ENCODE measurements around the gene TP63. TPM values are rescaled to one million over a fixed set of nuclear protein-coding genes. Genes with fewer than 3 reads are reported as not detected.

The TP63 gene
- total RNA-seq, 2 donors from 2014 or later: 0.24 to 0.30 TPM

DNA sequence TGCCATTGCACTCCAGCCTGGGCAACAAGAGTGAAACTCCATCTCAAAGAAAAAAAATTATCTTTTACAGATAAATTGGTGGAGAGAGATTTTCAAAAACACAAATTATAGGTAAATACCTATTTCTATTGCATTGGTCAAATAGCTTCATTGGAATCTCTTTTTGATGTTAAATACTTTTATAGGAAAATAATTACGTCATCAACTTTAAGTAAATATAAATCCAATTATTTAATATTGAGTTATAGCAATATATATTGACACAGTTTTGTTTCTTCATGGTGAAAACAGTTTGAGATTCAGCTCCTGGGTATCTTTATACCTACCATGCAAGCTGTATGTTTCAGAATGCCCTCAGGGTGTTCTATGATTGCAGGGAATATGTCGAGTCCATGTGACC is 172.1 kb downstream of the TP63 start:
- Histone ChIP-seq H3K4me1 (no peaks in the 10 kb centered on the region), H3K36me3 (no peaks in the 10 kb centered on the region), H3K27ac (no peak overlapping the region), H3K9me3 (no peaks in the 10 kb centered on the region), H3K4me3 (no peak overlapping the region), H3K27me3 (no peaks in the 10 kb centered on the region)
- no peak for DNase-seq (ENCODE audit: low spot score)
- TF ChIP-seq, protein P1, sequence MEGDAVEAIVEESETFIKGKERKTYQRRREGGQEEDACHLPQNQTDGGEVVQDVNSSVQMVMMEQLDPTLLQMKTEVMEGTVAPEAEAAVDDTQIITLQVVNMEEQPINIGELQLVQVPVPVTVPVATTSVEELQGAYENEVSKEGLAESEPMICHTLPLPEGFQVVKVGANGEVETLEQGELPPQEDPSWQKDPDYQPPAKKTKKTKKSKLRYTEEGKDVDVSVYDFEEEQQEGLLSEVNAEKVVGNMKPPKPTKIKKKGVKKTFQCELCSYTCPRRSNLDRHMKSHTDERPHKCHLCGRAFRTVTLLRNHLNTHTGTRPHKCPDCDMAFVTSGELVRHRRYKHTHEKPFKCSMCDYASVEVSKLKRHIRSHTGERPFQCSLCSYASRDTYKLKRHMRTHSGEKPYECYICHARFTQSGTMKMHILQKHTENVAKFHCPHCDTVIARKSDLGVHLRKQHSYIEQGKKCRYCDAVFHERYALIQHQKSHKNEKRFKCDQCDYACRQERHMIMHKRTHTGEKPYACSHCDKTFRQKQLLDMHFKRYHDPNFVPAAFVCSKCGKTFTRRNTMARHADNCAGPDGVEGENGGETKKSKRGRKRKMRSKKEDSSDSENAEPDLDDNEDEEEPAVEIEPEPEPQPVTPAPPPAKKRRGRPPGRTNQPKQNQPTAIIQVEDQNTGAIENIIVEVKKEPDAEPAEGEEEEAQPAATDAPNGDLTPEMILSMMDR (IDR thresholded peaks at IDR 0.05): no peak

DNA sequence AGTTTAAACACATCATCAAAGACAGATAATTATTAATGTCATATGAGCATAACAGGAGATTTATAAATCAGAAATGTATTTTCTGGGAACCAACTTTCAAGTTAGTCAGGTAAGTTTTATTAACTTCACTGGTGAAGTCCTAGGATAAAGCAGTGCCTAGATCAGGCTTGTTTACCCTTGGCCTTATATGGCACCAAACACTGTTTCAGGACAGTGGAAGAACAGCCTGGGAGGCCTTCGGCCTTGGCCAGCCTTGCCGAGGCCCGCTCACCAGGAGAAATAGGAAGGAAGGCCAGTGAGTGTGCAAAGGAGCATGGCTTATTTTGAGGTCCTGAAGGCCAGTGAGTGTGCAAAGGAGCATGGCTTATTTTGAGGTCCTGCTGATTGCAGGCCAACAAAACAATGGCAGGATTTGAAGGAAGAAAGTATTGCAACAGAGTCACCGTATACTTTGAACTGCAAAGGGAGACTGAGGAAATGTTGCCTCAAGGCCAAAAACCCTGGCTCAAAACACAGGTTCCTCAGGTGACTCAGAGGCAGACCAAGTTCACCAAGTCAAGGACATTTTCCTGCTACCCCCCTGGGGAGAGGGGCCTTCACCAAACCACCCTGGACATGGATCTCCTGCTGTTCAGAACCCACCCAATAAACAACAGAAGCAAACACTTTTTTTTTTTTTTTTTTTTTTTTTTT is 174.3 kb downstream of the TP63 start:
- Histone ChIP-seq H3K9me3 (no peaks in the 10 kb centered on the region), H3K27ac (no peak overlapping the region), H3K27me3 (no peaks in the 10 kb centered on the region), H3K4me3 (no peak overlapping the region), H3K4me1 (no peaks in the 10 kb centered on the region), H3K36me3 (no peaks in the 10 kb centered on the region)
- no peak for DNase-seq (ENCODE audit: low spot score)
- TF ChIP-seq, protein P1 (IDR thresholded peaks at IDR 0.05): no peak

DNA sequence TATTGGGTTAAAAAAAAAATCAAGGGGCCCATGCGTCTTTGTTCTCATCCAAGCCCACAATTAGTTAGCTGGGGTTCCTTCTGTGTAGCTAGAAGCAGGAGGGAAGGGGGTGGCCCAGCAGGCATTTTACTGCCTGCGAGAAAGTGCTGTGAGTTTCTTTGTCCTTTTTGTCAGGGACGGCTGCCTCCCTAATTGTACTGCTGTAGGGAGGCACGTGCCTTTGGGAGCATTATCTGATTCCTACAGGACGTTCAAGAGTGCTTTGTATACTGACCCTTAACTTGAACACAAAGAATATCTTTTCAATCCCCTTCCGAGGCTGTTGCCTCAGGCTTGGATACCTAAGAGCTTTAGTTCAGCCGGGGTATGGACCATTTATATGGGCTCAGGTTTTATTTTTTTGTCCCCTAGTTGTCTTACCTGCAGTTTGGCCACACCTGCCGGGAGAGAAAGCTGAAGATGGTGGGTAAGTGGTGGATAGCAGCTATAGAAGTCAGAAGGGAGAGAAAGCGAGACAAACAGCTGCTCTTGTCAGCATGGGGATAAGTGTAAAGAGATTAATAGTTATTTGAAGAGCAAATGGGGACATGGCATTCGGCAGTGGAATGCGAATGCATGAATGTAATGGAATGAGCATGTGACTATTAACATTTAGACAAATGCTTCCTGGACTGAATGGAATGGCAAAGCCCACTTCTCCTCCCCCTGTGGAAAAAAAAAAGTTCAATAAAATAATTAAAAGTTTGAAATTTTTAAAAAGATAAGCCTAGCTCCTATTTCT is 175.2 kb downstream of the TP63 start:
- TF ChIP-seq, protein P1 (IDR thresholded peaks at IDR 0.05): no peak
- no peak for DNase-seq (ENCODE audit: low spot score)
- Histone ChIP-seq H3K36me3 (no peaks in the 10 kb centered on the region), H3K4me1 (no peaks in the 10 kb centered on the region), H3K27me3 (no peaks in the 10 kb centered on the region), H3K9me3 (no peaks in the 10 kb centered on the region), H3K27ac (no peak overlapping the region), H3K4me3 (no peak overlapping the region)

DNA sequence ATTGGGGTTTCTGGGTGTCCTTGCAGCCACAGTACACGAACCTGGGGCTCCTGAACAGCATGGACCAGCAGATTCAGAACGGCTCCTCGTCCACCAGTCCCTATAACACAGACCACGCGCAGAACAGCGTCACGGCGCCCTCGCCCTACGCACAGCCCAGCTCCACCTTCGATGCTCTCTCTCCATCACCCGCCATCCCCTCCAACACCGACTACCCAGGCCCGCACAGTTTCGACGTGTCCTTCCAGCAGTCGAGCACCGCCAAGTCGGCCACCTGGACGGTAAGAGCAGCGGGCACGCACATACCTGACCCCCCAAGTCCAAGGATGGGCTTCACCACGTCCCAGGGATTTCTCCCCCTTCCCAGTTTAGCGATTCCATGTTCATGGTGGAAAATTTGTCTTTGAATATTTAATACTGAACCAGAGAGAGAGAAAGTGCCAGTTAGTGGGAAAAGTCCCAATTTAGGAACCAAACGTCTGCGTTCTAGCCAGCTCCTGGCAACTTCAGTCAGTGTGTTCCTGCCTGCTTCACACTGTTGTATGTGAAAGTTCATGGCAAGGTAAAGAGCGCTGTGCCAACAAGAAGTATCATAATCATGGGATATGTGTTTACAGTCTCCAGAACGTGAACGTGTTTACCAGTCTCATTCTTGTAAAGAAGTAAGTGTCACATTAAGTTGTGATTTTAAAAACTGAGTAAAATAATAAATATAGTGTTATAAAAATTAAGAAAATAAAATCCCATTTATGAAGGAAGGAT is 177.2 kb downstream of the TP63 start:
- no peaks in the 10 kb centered on the region for H3K9me3 ChIP-seq
- H3K27me3 ChIP-seq: no peaks in the 10 kb centered on the region
- no peaks in the 10 kb centered on the region for H3K4me1 ChIP-seq
- DNase-seq (ENCODE audit: low spot score): no peak
- H3K27ac ChIP-seq: no peak overlapping the region
- no peak overlapping the region for H3K4me3 ChIP-seq
- TF ChIP-seq, protein P1 (IDR thresholded peaks at IDR 0.05): no peak
- H3K36me3 ChIP-seq: no peaks in the 10 kb centered on the region

DNA sequence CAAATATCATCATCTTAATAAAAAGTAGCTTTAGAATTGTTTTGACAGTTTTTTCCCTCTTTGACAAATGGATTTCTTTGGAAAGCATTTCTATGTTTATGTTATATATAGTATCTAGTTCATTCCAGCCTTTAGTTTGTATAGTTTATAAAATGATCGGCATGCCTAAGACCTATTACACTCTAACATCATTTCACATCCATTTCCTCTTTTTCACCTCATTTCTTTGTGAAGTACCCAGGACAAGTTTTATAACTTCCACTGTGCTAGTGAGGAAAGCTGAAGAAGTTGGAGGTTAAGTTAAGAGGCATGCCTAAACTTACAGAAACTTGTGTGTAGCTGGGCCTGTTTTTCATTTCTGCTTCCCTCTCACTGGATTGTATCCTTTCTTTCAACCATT is 178.4 kb downstream of the TP63 start:
- Histone ChIP-seq H3K4me1 (no peaks in the 10 kb centered on the region), H3K27me3 (no peaks in the 10 kb centered on the region), H3K36me3 (no peaks in the 10 kb centered on the region), H3K27ac (no peak overlapping the region), H3K9me3 (no peaks in the 10 kb centered on the region), H3K4me3 (no peak overlapping the region)
- TF ChIP-seq, protein P1 (IDR thresholded peaks at IDR 0.05): no peak
- DNase-seq (ENCODE audit: low spot score): no peak
